ENCODE results near the gene ZNF280A. TPM values are rescaled to one million over a fixed set of nuclear protein-coding genes. Genes with fewer than 3 reads are reported as not detected.

ZNF280A gene
- polyA plus RNA-seq, 3 donors = not detected

DNA sequence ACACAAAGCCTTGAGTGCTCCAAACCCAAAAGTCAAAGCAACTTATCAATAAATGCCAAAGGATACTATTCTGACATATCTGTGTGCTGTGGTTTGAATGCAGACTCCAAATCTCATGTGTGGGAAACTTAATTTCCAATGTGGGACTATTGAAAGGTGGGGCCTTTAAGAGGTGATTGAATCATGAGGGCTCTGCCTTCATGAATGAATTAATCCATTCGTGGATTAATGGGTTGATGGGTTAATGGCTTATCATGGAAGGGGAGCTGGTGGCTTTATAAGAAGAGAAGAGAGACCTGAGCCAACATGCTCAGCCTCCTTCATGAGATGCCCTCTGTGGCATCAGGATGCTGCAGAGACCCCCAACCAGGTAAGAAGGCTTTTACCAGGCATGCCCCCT lies 16.8 kb upstream of the ZNF280A start:
- Histone ChIP-seq H3K36me3 (replicated peaks in 1 of 2; ENCODE audit: control insufficient read depth in 1 of 2, insufficient read depth in 2 of 2, low read length in 2 of 2) (no peaks in the 10 kb centered on the region), H3K27me3 (ENCODE audit: control insufficient read depth in 2 of 2, insufficient read depth in 2 of 2, low read length in 2 of 2) (no peaks in the 10 kb centered on the region), H3K4me1 (ENCODE audit: control insufficient read depth in 1 of 2, insufficient read depth in 2 of 2, low read length in 2 of 2) (no peaks in the 10 kb centered on the region), H3K9me3 (replicated peaks in 1 of 2; ENCODE audit: control insufficient read depth in 1 of 2, insufficient read depth in 1 of 2, low read length in 2 of 2) (no peaks in the 10 kb centered on the region), H4K20me1 (ENCODE audit: insufficient read depth, low read length) (no peaks in the 10 kb centered on the region), H3K4me2 (replicated peaks; ENCODE audit: extremely low read depth, low read length, poor library complexity, severe bottlenecking) (no peak overlapping the region), H2AFZ (ENCODE audit: insufficient read depth, low read depth, low read length, poor library complexity, severe bottlenecking) (no peak overlapping the region), H3K4me3 (replicated peaks in 1 of 3; ENCODE audit: low read depth in 2 of 3, low read length in 3 of 3) (no peak overlapping the region), H3K79me2 (ENCODE audit: insufficient read depth, low read length) (no peaks in the 10 kb centered on the region), H3K9ac (ENCODE audit: insufficient read depth, low read length, poor library complexity, severe bottlenecking) (no peak overlapping the region), H3K27ac (ENCODE audit: low read depth in 1 of 2, low read length in 2 of 2) (no peak overlapping the region)
- Mint-ChIP-seq H3K27me3 (ENCODE audit: low read depth in 3 of 3) (peaks cover 0 to 2% (median 0%) of the 10 kb centered on the region in 3 donors), H3K9me3 (peaks cover 0 to 3% (median 0%) of the 10 kb centered on the region in 7 donors), H3K36me3 (no peaks in the 10 kb centered on the region), H3K27ac (no peak overlapping the region), H3K4me1 (no peaks in the 10 kb centered on the region), H3K4me3 (no peak overlapping the region)
- DNase-seq = no peak
- intact Hi-C loops (cut with micrococcal nuclease) = no loop called here
- TF ChIP-seq, protein P1, sequence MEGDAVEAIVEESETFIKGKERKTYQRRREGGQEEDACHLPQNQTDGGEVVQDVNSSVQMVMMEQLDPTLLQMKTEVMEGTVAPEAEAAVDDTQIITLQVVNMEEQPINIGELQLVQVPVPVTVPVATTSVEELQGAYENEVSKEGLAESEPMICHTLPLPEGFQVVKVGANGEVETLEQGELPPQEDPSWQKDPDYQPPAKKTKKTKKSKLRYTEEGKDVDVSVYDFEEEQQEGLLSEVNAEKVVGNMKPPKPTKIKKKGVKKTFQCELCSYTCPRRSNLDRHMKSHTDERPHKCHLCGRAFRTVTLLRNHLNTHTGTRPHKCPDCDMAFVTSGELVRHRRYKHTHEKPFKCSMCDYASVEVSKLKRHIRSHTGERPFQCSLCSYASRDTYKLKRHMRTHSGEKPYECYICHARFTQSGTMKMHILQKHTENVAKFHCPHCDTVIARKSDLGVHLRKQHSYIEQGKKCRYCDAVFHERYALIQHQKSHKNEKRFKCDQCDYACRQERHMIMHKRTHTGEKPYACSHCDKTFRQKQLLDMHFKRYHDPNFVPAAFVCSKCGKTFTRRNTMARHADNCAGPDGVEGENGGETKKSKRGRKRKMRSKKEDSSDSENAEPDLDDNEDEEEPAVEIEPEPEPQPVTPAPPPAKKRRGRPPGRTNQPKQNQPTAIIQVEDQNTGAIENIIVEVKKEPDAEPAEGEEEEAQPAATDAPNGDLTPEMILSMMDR (IDR thresholded peaks at IDR 0.05) = no peak
- WGBS (ENCODE audit: insufficient coverage) = 67% methylated on average over 1 of the region's 1 CpG

DNA sequence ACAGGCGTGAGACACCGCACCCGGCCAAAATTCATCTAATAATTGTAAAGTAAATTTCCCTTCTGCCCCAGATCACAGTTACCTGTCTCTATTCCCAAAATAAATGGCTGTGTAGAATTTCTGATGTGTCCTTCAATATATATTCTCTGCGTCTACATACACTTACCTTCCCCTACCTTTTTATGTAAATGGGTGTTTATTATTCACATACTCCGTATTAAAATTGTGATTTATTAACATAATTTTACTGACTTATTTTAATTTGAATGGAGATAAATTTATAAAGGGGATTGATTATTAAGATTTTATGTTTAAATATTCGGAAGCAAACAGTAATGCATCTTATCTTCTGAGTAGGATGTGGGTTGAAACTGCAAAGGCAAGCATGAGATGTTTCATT lies 16.4 kb upstream of the ZNF280A start:
- Histone ChIP-seq H3K36me3 (replicated peaks in 1 of 2; ENCODE audit: control insufficient read depth in 1 of 2, insufficient read depth in 2 of 2, low read length in 2 of 2) (no peaks in the 10 kb centered on the region), H3K79me2 (ENCODE audit: insufficient read depth, low read length) (no peaks in the 10 kb centered on the region), H3K4me3 (replicated peaks in 1 of 3; ENCODE audit: low read depth in 2 of 3, low read length in 3 of 3) (no peak overlapping the region), H3K27ac (ENCODE audit: low read depth in 1 of 2, low read length in 2 of 2) (no peak overlapping the region), H3K27me3 (ENCODE audit: control insufficient read depth in 2 of 2, insufficient read depth in 2 of 2, low read length in 2 of 2) (no peaks in the 10 kb centered on the region), H3K9ac (ENCODE audit: insufficient read depth, low read length, poor library complexity, severe bottlenecking) (no peak overlapping the region), H3K4me2 (replicated peaks; ENCODE audit: extremely low read depth, low read length, poor library complexity, severe bottlenecking) (no peak overlapping the region), H4K20me1 (ENCODE audit: insufficient read depth, low read length) (no peaks in the 10 kb centered on the region), H2AFZ (ENCODE audit: insufficient read depth, low read depth, low read length, poor library complexity, severe bottlenecking) (no peak overlapping the region), H3K4me1 (ENCODE audit: control insufficient read depth in 1 of 2, insufficient read depth in 2 of 2, low read length in 2 of 2) (no peaks in the 10 kb centered on the region), H3K9me3 (replicated peaks in 1 of 2; ENCODE audit: control insufficient read depth in 1 of 2, insufficient read depth in 1 of 2, low read length in 2 of 2) (no peaks in the 10 kb centered on the region)
- TF ChIP-seq, protein P1 (IDR thresholded peaks at IDR 0.05) = no peak
- H3K36me3 Mint-ChIP-seq = no peaks in the 10 kb centered on the region
- H3K4me3 Mint-ChIP-seq = no peak overlapping the region
- WGBS (ENCODE audit: insufficient coverage) = no CpG with 5 or more reads among the region's 6 CpGs
- no peaks in the 10 kb centered on the region for H3K4me1 Mint-ChIP-seq
- no peak for DNase-seq
- intact Hi-C loops (cut with micrococcal nuclease) = no loop called here
- H3K27ac Mint-ChIP-seq = no peak overlapping the region
- H3K9me3 Mint-ChIP-seq = peaks cover 0 to under 1% (median 0%) of the 10 kb centered on the region in 7 donors
- H3K27me3 Mint-ChIP-seq (ENCODE audit: low read depth in 3 of 3) = peaks cover 0 to 2% (median 0%) of the 10 kb centered on the region in 3 donors

Data from CD14-positive monocyte (primary cell).